ENCODE results near the gene MORN1.

The MORN1 gene

DNA sequence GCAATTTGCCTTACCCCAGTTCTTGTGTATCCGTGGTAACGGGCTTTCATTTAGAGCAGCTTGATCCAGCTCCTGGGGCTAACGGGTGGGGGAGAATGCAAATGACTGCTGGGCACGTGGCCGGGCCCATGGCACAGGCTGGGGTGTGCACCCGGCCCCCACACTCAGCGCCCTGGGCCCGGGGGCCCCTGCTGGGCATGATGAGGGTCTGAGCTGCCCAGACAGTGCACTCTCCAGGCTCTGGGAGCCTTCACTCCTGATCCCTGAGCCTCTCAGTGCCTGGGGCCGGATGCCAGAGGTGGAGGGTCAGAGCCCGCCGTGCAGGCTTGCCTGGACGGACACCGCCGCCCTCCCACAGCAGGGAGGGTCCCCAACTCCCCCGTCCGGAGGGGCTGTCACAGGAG is 41.1 kb upstream of the MORN1 start:
- DNase-seq (ENCODE audit: low read depth in 1 of 2, low spot score in 1 of 2) = no peak
- TF ChIP-seq SPI1 (IDR thresholded peaks at IDR 0.05; ENCODE audit: borderline replicate concordance, low read depth) = no peak
- TF ChIP-seq CTCF (IDR thresholded peaks at IDR 0.05; ENCODE audit: insufficient read depth, low read length) = no peak
- no peak for TF ChIP-seq POLR2AphosphoS5 (IDR thresholded peaks at IDR 0.05; ENCODE audit: low read depth)
- TF ChIP-seq GABPA (IDR thresholded peaks at IDR 0.05; ENCODE audit: low read depth) = no peak
- no peak for TF ChIP-seq REST (IDR thresholded peaks at IDR 0.05; ENCODE audit: insufficient replicate concordance, low read depth)
- H3K27ac ChIP-seq (replicated peaks) = no peak overlapping the region
- peaks cover 7% of the 10 kb centered on the region for H3K27me3 ChIP-seq (ENCODE audit: insufficient read depth, poor library complexity, severe bottlenecking)
- no peak overlapping the region for H3K4me3 ChIP-seq (replicated peaks; ENCODE audit: insufficient read depth, low read length)

- TF ChIP-seq REST (IDR thresholded peaks at IDR 0.05; ENCODE audit: insufficient replicate concordance, low read depth) = no peak
- no peak for TF ChIP-seq CTCF (IDR thresholded peaks at IDR 0.05; ENCODE audit: insufficient read depth, low read length)
- TF ChIP-seq GABPA (IDR thresholded peaks at IDR 0.05; ENCODE audit: low read depth) = no peak
- TF ChIP-seq POLR2AphosphoS5 (IDR thresholded peaks at IDR 0.05; ENCODE audit: low read depth) = no peak
- no peak for TF ChIP-seq SPI1 (IDR thresholded peaks at IDR 0.05; ENCODE audit: borderline replicate concordance, low read depth)
- H3K27ac ChIP-seq (replicated peaks) = no peak overlapping the region
- H3K27me3 ChIP-seq (ENCODE audit: insufficient read depth, poor library complexity, severe bottlenecking) = peaks cover 7% of the 10 kb centered on the region
These were observed 40.2 kb upstream of the MORN1 start for GRCh38 chr1:2431518-2431917.

GRCh38 chr1:2431103-2431502 is 39.7 kb upstream of the MORN1 start:
- no peak for DNase-seq (ENCODE audit: low read depth in 1 of 2, low spot score in 1 of 2)
- peaks cover 7% of the 10 kb centered on the region for H3K27me3 ChIP-seq (ENCODE audit: insufficient read depth, poor library complexity, severe bottlenecking)
- no peak overlapping the region for H3K27ac ChIP-seq (replicated peaks)
- no peak overlapping the region for H3K4me3 ChIP-seq (replicated peaks; ENCODE audit: insufficient read depth, low read length)
- TF ChIP-seq SPI1 (IDR thresholded peaks at IDR 0.05; ENCODE audit: borderline replicate concordance, low read depth) (no peak), GABPA (IDR thresholded peaks at IDR 0.05; ENCODE audit: low read depth) (no peak), REST (IDR thresholded peaks at IDR 0.05; ENCODE audit: insufficient replicate concordance, low read depth) (no peak), CTCF (IDR thresholded peaks at IDR 0.05; ENCODE audit: insufficient read depth, low read length) (no peak), POLR2AphosphoS5 (IDR thresholded peaks at IDR 0.05; ENCODE audit: low read depth) (no peak)

More at GRCh38 chr1:2431518-2431917, 40.2 kb upstream of the MORN1 start:
- H3K4me3 ChIP-seq (replicated peaks; ENCODE audit: insufficient read depth, low read length) = no peak overlapping the region
- no peak for DNase-seq (ENCODE audit: low read depth in 1 of 2, low spot score in 1 of 2)

Data from HL-60 (cell line).